ENCODE measurements around the gene PTBP3.

Gene PTBP3

GRCh38 chr9:112360047-112360804, 26.8 kb upstream of the PTBP3 start:
- no peak for DNase-seq (ENCODE audit: low spot score)

GRCh38 chr9:112355427-112355897, 22.0 kb upstream of the PTBP3 start:
- DNase-seq (ENCODE audit: low spot score) = no peak

GRCh38 chr9:112354081-112354743, 20.8 kb upstream of the PTBP3 start:
- DNase-seq (ENCODE audit: low spot score) = no peak

GRCh38 chr9:112352209-112352608, 18.8 kb upstream of the PTBP3 start:
- DNase-seq (ENCODE audit: low spot score) = no peak

GRCh38 chr9:112351184-112351583, 17.8 kb upstream of the PTBP3 start:
- DNase-seq (ENCODE audit: low spot score) = no peak

DNA sequence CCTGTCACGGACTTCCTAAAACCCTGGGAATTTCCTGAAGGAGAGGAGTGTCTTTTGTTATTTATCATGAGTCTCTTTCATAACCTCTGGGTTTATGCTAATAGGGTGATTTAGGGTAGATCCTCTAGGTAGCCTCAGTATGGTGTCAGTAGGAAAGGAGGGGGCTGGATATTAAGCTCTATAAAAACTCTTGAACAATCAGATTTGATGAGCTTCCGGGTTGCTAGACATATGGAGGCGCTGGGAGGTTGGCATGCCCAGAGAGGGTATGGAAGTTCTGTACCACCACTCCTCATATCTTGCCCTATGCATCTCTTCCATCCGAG, 15.6 kb upstream of the PTBP3 start:
- DNase-seq (ENCODE audit: low spot score) = no peak

DNA sequence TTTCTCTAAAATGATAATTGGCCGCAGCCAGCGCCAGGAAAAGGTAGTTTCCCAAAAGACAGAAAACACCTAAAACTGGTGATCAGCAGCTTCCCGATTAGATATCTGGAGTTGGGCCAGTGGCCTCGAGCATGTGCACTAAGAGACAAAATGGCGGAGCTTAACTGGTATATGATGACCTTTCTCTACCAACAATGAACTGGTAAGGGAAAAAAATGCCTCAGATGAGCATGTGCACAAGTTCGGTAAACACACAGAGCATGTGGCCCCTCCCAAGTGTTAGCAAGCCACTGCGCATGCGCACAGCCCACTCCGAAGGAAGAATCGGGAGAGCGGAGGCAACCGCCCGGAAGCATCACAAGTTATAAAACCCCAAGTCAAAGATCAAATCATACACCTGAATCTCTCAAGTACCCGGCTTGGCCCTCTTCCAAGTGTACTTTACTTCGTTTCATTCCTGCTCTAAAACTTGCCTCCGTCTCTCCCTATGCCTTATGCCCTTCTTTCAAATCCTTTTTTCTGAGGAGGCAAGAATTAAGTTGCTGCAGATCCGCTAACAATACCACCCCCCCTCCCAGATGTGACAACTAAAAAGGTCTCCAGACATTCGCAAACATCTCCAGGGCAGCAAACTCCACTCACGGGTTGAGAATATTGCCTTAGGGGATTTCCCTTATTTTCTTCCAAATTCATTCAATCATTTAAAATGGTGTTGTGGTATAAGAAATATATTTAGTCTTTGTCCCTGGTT, 15.0 kb upstream of the PTBP3 start:
- peak; percentile 62 for DNase-seq (ENCODE audit: low spot score)

DNA sequence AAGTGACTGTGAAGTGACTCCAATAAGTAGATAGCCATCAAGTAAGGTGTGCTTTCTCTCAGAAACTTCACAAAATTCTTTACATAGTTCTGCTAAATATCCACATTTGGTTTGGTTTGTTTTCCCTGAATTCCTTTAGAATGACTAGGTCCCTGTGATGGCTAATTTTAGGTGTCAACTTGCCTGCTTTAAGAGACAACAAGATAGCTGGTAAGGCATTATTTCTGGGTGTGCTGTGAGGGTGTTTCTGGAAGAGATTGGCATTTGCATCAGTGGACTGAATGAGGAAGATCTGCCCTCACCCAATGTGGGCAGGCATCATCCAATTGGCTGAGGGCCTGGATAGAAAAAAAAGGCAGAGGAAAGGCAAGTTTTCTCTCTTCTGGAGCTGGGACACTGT, 8.3 kb upstream of the PTBP3 start:
- no peak for DNase-seq (ENCODE audit: low spot score)

- DNase-seq (ENCODE audit: low spot score) = no peak
Measured at GRCh38 chr9:112339886-112340285, 6.5 kb upstream of the PTBP3 start.

- no peak for DNase-seq (ENCODE audit: low spot score)
Measured at GRCh38 chr9:112338561-112338960, 5.1 kb upstream of the PTBP3 start.

DNA sequence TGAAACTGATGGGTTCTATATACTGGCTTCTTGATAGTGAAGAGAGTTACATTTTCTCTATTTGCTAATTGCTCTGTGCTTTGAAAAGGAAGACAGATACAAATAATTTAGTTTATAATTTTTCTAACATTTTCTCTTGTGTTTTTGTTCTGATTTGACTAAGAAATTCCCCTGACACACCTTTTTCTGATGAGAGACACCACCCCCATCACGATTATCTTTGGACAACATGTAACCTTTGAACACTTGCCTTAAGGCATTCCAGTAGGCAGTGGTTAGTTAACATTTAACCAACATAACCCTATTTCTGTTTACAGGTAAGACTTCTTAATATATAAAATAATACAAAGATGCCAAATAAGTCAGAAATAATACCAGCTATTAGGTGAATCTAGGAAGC, 4.1 kb upstream of the PTBP3 start:
- no peak for DNase-seq (ENCODE audit: low spot score)

GRCh38 chr9:112334432-112334841, 1.0 kb upstream of the PTBP3 start:
- no peak for DNase-seq (ENCODE audit: low spot score)

DNA sequence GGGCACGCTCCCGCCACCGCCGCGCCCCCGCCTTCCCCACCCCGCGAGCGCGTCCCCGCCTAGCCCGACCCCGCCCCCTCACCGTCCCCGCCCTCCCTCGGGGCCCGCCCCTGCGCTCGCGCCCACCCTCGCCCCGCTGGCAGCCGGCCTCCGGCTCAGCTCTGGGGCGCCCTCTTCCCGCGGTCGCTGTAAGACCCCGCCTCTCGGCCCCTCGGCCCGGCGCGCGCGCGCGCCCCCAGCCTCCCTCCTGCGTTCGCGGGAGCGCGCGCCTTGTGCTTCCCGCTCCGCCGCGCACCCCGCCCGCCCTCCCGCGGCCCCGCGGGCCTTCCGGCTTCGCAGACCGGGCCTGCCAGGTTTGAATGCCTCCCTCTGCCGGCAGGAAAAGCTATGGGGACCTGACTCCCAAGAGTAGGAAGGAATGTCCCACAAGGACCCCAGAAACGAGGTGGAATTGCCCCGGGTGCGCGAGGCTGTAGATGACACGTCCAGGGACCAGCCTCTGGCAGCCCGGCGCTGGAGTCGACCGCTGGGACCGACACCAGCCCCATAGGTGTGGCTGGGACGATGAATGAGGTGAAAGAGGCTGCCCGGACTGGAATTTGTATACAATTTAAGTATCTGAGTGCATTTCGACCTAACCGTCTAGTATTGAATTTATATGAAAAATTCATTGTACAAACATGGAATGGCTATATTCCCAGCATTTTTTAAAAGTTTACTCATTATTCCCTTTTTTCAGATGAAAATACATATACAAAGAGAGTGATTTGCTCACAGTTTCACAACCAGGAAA, 416 bp upstream of the PTBP3 start:
- peak; percentile 98 for DNase-seq (ENCODE audit: low spot score)

GRCh38 chr9:112332674-112332976, 794 bp downstream of the PTBP3 start:
- no peak for DNase-seq (ENCODE audit: low spot score)

DNA sequence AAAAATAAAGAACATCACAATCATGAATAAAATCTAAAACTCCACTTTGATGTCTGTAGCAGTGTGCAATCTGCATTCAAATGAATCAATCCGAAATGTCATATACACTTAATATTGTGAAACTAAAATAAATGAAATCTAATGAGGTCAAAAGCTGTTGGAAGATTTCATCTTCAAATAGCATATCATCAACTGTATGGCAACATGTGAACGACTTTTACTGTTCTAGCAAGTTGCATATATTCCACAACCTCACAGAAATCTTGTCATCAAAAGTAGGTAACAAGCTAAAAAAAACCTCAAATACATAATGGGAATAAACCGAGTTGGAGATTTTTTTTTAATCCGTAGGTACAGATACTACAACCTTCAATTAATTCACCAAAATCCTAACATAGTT, 1.2 kb downstream of the PTBP3 start:
- DNase-seq (ENCODE audit: low spot score) = no peak

- no peak for DNase-seq (ENCODE audit: low spot score)
Measured at GRCh38 chr9:112331674-112331952, 1.8 kb downstream of the PTBP3 start.

DNA sequence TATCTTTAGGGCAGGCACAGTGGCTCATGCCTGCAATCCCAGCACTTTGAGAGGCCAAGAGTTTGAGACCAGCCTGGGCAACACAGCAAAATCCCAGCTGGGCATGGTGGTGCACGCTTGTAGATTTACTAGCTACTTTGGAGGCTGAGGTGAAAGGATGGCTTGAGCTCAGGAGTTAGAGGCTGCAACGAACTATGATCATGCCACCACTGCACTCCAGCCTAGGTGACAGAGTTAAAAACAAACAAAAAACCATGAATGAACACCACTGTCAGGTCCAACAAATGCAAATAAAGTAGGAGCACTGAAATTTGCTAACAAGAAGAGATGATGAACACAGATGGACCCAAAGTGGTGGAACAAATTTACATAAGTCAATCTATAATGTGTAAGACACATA, 4.9 kb downstream of the PTBP3 start:
- DNase-seq (ENCODE audit: low spot score) = no peak

DNA sequence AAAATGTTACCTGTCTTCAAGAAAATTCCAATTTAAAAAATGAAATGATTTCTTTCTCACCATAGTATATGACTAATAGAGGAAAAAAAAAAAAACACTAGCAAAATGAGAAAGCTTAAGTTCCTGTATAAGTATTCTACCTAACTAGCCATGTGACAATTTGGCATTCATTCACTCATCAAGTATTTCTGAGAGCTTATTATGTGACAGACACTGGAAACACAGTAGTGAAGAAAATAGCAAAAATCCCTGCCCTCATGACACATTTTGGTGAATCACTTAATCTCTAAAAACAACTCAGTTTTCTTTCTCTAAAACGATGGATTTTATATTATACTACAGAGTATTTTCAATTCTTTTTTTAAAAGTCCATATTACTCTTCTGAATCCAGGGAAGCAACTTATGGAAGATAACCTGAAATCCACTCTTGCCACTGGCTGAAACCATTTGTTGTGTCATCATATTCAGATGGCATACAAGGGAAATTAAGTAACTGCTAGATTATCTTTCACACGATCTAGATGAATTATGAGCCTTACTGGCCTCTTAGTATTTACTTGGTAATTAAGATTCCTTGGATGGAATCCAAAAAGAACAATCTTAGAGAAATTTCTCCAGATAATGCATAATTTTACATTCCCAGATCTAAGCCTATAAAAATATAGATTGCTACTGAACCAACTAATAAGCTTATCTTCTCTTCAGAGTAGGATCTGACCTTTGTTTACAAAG, 5.5 kb downstream of the PTBP3 start:
- no peak for DNase-seq (ENCODE audit: low spot score)

- DNase-seq (ENCODE audit: low spot score) = no peak
Measured at GRCh38 chr9:112326194-112326593, 7.2 kb downstream of the PTBP3 start.

GRCh38 chr9:112325600-112325999, 7.8 kb downstream of the PTBP3 start:
- no peak for DNase-seq (ENCODE audit: low spot score)

DNA sequence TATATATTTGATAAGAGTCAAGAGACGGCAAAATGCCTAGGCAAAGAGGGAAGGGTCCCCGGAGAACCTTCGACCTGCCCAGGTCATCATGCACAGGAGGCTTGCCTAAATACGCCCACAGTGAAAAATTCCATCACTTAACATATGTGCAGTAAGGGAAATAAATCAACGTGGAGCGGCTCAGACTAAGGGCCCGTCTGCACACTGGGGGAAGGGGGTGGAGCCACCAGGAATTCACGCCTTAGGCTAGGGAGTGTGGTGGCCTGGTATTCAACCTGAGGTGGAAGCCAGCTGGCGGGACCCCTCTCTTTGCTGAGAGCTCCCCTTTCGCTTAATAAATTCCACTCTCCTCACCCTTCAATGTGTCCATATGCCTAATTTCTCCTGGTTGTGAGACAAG, 8.3 kb downstream of the PTBP3 start:
- no peak for DNase-seq (ENCODE audit: low spot score)

DNA sequence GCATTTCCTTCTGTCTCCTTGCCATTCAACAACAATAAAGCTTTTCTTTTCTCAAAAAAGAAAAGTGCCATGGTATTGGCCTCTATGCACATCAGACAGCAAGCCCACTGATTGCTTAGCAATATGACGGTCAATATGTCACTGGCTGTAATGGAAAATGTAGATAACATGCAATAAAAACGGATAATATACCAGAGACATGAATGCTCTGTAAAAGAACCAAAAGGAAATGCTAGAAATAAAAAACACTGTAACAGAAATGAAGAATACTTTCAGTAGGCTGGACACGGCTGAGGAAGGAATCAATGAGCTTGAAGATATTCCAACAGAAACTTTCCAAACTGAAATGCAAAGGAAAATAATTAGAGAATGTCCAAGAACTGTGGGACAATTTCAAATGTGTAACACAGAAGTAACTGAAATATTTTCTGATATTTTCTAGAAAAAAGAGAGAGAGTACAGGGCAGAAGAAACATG, 10.0 kb downstream of the PTBP3 start:
- no peak for DNase-seq (ENCODE audit: low spot score)
